T-helper 2 cell (primary cell): ENCODE data around the gene MRFAP1.
"Not testable (repeated sequence)": the region's sequence is repeated elsewhere in the genome, so short reads cannot be mapped to it uniquely, and the experiment has no call there.

Experiments
- DNase-seq, 5 experiments: peaks; one replicate each; pipeline versions ENCODE4 v3.0.0 to v3.0.0-alpha.2; 2012 to 2022

Gene MRFAP1

DNA sequence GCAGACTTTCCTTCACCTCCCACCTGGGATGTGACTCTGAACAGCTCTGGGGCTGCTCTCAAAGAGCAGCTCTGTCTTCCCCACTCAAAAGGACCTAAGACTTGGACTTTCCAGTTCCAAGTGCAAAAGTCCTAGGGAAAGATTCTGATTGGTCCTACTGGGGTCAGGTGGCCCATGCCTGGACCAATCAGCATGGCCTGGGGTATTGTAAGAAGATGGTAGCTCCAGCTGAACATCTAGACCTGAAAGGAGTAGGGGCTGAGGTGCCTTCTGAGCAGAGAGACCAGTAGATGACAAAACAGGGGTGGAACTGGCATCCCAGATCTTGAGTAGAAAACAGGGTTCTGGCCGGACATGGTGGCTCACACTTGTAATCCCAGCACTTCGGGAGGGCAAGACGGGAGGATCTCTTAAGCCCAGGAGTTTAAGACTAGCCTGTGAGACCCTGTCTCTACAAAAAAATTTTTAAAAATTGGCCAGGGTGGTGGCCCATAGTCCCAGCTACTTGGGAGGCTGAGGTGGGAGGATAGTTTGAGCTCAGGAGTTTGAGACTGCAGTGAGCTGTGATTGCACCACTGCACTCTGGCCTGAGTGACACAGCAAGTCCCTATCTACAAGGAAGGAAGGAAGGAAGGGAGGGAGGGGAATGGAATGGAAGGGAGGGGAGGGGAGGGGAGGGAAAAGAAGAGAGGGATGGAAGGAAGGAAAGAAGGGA lies 27.4 kb upstream of the MRFAP1 start:
- DNase-seq: no peak

DNA sequence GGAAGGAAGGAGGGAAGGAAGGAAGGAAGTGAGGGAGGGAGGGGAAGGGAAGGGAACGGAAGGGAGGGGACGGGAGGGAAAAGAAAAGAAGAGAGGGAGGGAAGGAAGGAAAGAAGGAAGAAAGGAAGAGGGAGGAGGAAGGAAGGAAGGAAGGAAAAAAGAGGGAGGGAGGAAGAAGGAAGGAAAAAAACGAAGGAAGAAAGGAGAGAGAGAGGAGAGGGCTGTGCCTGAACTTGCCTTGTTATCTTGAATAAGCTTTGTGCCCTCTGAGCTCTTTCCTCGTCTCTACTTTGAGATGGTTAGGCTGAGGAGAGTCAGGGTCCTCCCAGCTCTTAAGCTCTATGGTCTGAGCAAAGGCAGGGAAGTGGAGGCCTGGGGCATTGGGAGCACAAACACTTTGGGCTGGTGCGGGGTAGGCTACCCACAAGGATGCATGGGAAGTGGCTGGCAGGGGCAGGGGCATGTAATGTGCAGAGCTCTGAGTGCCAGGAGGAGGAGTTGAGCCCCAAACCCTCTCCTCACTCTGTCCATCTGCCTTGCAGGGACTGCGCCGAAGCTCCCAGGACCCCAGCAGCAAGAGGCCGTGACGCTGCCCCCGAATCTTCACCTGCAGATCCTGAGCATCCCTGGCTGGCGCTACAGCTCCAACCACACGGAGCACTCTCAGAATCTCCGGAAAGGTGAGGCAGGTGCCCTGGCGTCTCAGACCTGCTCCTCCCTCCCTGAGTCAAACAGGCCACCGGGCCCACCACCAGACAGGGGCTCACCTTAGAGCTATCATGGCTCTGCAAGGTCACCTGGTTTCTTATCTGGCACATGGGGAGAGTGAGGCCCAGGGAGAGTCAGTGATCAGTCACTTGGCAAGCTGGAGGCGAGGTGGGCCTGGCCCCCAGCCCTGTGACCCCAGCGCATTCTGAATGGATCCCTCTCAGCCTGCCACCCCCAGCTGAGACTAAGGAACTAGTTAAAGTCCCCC lies 26.5 kb upstream of the MRFAP1 start:
- DNase-seq: no peak

DNA sequence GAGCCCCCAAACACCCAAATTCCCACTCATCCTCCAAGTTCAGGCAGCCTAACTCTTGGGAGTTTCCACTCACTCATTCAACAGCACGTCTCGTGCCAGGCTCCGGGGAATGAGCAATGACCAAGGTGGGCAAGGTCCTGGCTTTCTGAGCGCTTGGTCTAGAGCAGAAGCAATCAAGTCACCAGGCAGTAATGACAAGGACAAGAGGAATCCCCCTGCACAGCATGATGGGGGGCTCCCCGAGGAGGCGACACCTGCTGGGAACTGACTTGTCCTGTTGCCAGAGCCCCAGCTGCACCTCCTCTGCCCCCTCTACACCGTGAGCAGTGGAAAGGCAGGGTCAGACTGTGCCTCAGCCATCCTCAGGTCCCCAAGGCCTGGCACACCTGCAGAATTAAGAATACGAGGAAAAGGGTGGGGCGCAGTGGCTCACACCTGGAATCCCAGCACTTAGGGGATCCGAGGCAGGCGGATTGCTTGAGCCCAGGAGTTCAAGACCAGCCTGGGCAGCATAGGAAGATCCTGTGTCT lies 25.7 kb upstream of the MRFAP1 start:
- no peak for DNase-seq

DNA sequence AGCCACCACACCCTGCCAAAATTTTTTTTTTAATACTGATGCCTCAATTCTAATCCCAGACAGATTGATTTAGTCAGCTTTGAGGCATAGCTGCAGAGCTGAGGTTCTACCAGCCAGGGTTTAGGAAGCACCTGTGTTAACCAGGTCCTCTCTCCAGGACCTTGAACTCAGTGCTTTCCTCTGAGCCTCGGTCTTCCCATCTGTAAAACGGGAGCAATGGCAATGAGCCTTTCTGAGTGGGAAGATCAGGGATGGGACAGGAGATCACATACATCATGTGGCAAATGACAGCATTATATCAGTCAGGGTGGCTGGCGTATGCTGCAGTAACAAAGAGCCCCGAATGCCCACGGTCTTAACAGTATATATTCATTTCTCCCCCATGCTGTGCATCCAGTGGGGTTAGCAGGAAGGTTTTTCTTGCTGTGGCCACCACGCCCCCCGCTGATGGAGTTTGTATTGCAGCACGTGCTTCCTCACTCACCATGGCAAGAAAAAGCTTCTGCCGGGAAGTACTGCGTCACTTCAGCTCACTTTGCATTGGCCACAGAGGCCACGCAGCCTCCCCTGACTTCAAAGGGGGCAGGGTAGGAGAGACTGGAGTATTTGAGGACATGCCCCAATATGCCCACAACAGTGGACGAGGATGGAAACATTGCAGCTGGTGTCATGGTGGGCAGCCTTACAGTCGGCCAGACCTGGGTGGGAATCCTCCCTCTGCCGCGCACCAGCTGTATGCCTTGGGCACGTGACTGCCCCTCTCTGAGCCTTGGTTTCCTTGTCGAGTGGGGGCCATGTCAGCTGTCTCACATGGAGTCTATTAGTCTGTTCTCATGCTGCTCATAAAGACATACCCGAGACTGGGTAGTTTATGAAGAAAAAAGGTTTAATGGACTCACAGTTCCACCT lies 24.1 kb upstream of the MRFAP1 start:
- no peak for DNase-seq

DNA sequence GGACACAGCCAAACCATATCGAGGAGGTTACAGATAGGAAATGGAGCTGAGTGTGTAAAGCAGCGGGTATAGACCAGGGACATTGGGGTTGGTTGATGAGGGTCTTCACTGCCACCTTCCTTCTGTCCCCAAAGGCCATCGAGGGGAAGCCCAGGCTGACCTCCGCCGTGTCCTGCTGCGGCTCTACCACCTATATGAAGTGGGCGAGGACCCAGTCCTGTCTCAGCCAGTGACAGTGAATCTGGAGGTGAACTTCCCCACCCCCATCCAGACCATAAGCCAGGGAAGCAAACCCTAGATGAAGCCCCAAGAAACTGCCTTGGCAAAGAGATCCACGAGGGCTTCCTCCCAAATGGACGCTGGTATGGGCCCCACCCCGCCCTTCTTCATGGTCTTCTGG lies 23.2 kb upstream of the MRFAP1 start:
- DNase-seq: no peak

DNA sequence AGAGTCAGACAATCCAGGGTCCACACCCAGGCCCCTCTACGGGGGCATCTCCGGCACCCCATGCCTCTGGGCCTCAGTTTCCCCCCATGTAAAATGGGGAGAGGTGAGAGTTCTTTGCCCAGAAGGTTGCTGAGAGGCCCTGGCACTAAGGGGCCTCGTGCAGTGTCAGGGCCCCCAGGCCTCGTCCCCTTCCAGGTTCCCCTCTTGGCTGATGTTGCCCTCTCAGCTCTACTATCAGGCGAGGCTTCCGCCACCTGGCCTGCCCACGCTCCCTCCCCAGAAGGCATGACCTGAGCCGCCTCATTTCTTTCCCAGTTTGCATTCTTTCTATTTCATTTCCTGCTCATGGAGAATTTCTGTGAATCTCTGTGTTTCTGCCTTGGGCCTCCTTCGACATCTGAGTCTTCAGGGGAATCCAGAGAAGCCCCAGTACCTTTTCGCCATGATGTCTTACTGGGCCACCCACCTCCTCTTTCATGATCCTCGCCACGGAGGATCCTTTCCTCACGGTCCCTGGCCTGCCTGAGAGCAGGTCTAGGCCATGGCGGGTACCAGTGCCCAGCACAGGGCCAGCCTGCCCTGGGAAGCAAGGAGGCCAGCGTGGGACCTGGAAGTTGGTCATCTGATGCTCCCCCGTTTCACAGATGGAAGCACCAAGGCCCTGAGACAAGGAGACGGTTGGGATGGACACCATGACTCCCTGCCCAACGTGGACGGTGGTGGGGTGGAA lies 21.9 kb upstream of the MRFAP1 start:
- no peak for DNase-seq

DNA sequence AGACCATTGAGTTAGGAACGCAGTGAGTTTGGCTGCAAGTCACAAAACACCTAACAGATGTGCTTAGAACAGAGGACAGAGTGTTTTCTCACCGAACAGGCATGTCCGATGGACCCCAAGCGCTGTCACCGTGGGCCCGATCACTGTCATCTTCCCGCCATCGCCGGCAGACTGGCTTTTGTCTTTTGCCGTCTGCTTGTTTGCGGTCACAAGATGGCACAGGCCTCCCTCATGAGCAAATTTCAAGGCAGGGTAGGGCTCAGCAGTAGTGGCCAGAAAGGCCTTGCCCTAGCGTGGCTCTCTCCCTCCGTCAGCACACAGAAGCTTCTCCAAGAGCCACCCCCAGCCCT lies 21.4 kb upstream of the MRFAP1 start:
- DNase-seq: no peak

DNA sequence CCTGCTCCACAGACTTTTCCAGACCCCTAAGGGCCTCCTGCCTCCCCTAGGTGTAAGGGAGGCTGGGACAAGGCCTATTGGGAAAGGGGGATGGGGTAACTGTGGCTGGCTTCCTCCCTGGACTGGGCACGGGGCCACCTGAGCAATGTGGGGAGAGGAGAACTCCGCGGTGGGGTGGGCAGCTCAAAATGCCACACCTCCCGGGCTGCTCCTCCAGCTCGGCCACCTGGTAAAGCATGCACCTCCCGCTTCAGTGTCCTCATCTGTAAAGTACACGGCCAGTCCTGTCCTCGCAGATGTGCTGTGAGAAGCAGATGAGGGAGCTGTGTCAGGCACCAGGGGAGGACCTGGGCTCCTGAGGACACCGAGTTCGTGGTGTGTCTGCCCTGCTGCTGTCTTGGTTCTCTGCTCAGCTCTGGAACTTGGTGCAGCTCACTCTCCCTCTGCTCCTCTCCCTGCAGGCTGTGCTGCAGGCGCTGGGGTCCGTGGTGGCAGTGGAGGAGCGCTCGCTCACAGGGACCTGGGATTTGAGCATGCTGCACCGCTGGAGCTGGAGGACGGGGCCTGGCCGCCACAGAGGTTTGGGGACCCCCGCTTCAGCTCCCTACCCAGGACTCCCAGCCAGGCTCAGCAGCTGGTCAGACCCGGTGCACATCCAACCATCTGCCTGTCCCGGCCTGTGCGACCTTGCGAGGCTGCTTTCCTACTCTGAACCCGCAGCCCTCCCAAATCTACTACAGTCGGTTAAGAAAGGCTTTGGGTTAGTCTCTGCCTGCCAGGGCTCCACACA lies 20.8 kb upstream of the MRFAP1 start:
- no peak for DNase-seq

DNA sequence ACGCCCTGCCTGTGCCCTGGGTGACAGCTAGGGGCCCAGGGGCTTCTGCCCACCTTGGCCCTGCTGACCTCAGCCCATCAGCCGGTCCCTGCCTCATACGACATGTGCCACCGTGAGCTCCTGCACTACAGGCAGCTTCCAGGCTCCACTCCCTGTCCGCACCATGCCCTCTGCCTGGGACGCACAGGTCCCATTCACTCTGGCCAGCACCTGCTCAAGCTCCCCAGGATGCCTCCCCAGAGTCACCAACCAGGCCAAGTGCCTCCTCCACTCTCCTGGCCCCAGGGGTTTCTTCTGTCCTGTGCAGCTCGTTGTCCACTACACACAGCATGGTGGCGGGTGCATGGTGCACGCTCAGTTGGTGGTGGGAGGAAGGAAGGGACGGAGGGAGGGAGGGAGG lies 20.2 kb upstream of the MRFAP1 start:
- DNase-seq: no peak

DNA sequence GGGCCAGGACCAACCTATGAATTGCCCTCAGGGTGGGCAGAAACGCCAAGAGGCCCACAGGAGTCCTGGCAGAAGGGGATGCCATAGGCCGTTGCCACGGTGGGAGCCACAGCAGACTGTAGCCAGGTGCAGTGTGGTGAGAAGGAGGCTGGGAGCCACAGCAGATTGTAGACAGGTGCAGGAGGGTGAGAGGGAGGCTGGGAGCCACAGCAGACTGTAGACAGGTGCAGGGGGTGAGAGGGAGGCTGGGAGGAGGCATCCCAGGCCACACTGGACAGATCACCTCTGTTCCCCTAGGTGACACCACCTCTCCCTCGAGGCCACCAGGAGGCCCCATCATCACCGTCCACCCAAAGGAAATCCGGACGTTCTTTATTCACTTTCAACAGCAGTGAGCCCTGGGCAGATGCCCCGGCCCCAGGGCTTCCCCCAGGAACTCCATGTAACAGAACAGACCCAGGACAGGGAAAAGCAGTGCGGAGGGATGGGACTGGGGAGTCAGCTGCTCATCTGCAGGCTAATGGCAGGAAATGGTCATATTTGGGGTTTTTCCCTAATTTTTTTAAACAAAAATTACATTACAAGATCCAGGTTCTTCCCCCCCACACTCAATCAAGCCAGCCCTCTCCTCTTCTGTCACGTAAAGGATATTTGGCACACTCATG lies 19.5 kb upstream of the MRFAP1 start:
- no peak for DNase-seq

DNA sequence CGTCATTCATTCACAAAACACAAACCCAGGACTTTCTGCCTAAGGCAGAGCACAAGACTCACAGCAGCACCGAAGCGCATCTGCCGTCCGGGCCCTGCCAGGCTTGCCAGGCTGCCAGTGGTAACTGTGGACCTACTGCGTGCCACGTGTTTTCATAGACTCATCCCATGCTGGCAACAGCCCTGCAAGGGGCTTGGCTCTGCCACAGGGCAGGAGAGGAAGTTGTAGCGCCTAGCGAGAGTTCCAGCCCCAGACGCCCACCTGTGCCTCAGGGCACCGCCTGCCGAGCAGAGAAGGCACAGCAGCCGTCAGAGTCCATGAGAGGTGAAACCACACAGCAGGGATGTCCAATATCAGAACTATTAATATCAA lies 18.9 kb upstream of the MRFAP1 start:
- DNase-seq: no peak

DNA sequence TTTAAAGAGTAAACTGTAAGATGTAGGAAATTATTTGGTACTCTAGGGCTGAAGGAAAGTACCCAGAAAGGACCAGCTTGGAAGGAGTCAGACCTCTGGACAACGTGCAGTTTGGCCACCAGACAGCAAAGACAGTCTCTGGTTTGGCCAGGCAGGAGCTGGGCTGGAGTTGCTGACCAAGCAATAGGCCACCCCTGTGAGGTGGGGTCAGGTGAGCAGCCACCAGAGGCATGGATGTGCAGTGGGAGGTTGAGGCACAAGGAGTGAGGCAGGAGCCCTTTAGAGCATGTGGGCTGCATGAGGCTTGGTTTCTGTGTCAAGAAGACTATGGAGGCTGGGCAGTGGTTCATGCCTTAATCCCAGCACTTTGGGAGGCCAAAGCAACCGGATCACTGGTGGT lies 17.7 kb upstream of the MRFAP1 start:
- DNase-seq: no peak

DNA sequence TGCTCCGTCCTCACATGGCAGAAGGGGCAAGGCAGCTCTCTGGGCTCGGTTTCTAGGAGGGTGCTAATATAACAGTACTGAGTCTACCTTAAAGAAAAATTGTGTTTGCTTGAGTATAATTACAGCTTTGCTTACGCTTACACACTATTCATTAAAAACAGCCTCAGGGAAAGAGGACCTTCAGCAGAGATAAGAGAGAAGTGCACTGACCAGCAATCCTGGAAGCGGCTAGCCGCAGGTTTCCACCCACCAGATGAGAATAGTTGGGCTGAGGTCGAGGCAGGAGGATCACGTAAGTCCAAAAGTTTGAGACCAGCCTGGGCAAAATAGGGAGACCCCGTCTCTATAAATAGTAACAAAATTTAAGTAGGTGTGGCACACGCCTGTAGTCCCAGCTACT lies 15.2 kb upstream of the MRFAP1 start:
- DNase-seq: no peak

DNA sequence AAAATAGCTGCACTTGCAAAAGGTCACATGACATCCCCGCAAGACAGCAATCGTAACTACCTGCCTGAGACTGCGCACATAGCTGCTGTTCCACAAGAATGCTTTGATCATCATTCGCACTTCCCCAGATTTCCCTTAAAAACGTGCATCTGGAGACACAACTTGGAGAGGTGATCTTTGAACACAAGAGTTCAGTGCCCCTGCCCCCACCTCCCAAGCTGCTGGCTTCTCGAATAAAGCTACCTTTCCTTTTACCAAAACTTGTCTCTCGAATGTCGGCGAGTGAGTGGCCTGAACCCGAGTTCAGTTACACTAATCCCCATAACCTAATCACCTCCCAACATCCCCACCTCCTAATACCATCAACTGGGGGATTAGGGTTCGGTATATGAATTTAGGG lies 14.4 kb upstream of the MRFAP1 start:
- no peak for DNase-seq

DNA sequence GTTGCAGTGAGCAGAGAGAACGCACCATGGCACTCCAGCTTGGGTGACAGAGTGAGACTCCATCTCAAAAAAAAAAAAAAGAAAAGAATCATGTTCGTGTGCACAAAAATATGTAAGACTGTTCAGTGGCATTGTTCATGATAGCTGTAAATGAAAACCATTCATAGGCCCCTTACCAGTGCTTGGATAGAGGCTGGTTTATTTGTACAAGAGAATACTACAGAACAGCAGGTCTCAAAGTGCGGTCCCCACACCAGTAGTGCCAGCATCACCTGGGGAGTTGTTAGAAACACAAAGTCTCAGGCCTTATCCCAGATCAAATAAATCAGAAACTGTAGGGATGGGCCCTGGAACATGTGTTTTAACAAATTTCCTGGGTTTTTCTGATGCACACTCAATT lies 12.7 kb upstream of the MRFAP1 start:
- DNase-seq: no peak

DNA sequence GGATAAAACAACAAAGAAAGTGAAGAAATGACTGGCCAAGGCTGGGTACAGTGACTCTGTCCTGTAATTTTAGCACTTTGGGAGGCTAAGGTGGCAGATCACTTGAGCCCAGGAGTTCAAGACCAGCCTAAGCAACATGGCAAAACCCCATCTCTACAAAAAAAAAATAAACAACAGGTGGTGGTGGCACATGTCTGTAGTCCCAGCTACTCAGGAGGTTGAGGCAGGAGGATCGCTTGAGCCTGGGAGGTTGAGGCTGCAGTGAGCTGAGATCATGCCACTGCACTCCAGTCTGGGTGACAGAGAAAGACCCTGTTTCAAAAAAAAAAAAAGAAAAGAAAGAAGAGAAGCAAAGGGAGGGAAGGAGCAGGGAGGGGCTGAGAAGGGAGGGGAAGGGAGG lies 12.0 kb upstream of the MRFAP1 start:
- DNase-seq: not testable (repeated sequence)

DNA sequence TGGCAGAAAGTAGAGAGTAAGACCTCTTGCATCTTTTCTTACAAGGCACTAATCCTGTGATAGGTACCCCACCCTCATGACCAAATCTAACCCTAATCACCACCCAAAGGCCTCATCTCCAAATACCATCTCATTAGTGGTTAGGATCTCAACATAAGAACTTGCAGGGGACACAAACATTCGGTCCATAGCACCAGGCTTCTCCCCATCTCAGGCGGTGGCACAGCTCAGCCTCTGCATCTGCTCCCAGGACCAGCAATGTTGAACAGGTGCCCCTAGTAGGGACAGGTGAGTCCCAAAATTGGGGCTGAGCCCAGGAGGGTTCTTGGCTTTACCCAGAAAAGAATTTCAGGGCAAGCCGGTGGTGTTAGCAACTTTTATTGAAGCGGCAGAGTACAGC lies 8.4 kb upstream of the MRFAP1 start:
- DNase-seq: no peak

DNA sequence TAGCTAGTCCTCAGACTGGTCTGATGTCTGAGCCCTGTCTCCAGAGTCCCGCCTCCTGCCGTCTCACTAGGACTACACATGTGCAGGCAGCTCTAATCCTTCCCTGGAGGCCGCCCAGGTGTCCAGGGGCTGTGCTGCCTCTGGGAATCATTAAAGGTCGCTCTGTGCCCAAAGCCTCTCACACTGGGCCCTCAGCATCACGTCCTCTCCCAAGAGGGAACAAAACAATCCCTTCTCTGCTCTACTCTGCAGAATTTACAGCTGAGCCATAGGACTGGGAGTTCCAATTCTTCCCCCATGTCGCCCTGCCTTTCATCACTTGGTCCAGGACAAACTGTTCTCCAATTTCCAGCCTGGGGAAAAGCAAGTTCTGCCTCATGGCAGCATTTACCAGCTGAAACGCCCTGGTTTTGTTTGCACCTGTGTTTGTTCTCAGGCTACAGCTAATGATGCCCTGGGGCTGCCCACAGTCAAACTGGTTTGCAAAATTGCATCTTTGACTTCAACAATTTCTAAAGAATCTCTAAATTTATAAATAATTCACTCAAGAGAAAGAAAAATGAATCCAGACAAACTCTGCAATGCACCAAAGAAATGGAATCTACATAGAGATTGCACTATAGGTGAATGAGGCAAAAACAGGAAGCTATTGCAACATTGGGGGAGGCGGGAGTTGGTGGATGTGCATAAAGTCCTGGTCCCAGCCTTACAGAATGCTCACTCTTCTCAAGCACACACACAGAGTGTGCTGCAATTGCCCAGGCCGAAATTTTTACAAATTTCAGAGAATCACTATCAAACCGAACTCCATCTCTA lies 7.2 kb upstream of the MRFAP1 start:
- no peak for DNase-seq

DNA sequence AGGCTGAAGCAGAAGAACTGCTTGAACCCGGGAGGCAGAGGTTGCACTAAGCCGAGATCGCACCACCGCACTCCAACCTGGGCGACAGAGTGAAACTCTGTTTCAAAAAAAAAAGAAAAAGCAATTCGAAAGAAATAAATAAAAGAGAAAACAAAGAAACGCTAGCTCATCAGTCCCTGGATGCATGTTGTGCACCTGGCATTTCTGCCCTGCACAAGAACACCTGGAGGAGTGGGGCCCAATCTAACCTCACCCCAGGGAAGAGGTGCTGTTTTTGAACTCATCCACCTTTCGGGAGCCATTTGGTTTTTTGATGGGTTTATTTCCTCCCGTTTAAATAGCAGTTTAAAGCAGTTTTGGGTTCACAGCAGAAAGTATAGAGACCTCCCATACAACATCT lies 5.7 kb upstream of the MRFAP1 start:
- DNase-seq: no peak

DNA sequence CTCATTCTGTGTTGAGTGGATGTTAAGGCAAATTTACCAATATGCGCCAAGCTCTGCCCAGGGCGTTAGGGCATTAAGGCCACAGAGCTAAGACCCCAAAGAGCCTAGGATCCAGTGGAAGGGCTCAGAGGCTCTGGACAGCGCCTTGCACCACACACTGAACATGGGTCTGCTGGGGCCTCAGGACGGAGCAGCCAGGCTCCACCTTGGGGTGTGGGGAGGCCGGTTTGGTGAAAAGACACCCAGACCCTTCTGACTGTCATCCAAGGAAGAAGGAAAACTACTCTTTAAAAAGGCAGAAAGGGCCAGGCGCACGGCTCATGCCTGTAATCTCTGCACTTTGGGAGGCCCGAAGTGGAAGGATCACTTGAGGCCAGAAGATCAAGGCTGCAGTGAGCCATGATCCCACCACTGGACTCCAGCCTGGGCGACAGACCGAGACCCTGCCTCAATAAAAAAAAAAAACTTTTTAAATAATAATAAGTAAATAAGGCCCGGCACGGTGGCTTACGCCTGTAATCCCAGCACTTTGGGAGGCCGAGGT lies 1.3 kb upstream of the MRFAP1 start:
- DNase-seq: no peak
